H9 (cell line): ENCODE results near the gene MLLT3. TPM values are rescaled to one million over a fixed set of nuclear protein-coding genes. Genes with fewer than 3 reads are reported as not detected.

ENCODE experiments used
- DNase-seq: peaks from one replicate; pipeline ENCODE4 v3.0.0-alpha.2; 2017
- H2AFZ ChIP-seq: one replicate; pipeline ENCODE4 v1.6.1; 2013; ENCODE audit warnings: mild to moderate bottlenecking, low read length, control low read depth, moderate library complexity
- H2AK5ac ChIP-seq: 2 replicates; pipeline ENCODE4 v1.6.1; 2013; ENCODE audit warnings: low read length, control low read depth, mixed read lengths; ENCODE audit not compliant: insufficient read length
- H2BK120ac ChIP-seq: one replicate; pipeline ENCODE4 v1.6.1; 2013; ENCODE audit warnings: low read depth, mild to moderate bottlenecking, low read length, control low read depth, inconsistent platforms; ENCODE audit not compliant: poor library complexity, severe bottlenecking
- H2BK12ac ChIP-seq: 2 replicates; pipeline ENCODE4 v1.6.1; 2013; ENCODE audit warnings: low read length, control low read depth, mixed read lengths, low read depth; ENCODE audit not compliant: insufficient read length
- H2BK15ac ChIP-seq: 2 replicates; pipeline ENCODE4 v1.6.1; 2013; ENCODE audit warnings: low read depth, low read length, control low read depth
- H2BK20ac ChIP-seq: one replicate; pipeline ENCODE4 v1.6.1; 2013; ENCODE audit warnings: low read depth, mild to moderate bottlenecking, low read length, control low read depth, inconsistent platforms; ENCODE audit not compliant: poor library complexity, severe bottlenecking
- H2BK5ac ChIP-seq: 2 replicates; pipeline ENCODE4 v1.6.1; 2013; ENCODE audit warnings: low read length, control low read depth, mixed read lengths; ENCODE audit not compliant: insufficient read length
- H3K14ac ChIP-seq: 2 replicates; pipeline ENCODE4 v1.6.1; 2013; ENCODE audit warnings: low read length, control low read depth; ENCODE audit not compliant: insufficient read depth
- H3K18ac ChIP-seq: 2 replicates; pipeline ENCODE4 v1.6.1; 2013; ENCODE audit warnings: low read depth, mild to moderate bottlenecking, mixed read lengths, low read length, control low read depth; ENCODE audit not compliant: insufficient read length
- H3K23ac ChIP-seq: 2 replicates; pipeline ENCODE4 v1.6.1; 2013; ENCODE audit warnings: low read length, control low read depth, mixed read lengths, low read depth; ENCODE audit not compliant: insufficient read length
- H3K23me2 ChIP-seq: 2 replicates; pipeline ENCODE4 v1.6.1; 2013; ENCODE audit warnings: low read depth, mild to moderate bottlenecking, mixed read lengths, low read length, control low read depth; ENCODE audit not compliant: insufficient read length, poor library complexity, severe bottlenecking
- H3K27ac ChIP-seq: 2 replicates; pipeline ENCODE4 v1.5.1; 2013; ENCODE audit warnings: low read length, control low read depth, mixed read lengths, low read depth; ENCODE audit not compliant: insufficient read length
- H3K27me3 ChIP-seq: 2 replicates; pipeline ENCODE4 v1.6.1; 2013; ENCODE audit warnings: low read length, control low read depth, inconsistent platforms; ENCODE audit not compliant: insufficient read depth
- H3K4ac ChIP-seq: 2 replicates; pipeline ENCODE4 v1.6.1; 2013; ENCODE audit warnings: low read depth, mild to moderate bottlenecking, control low read depth, inconsistent platforms, low read length, moderate library complexity
- H3K4me1 ChIP-seq: 2 replicates; pipeline ENCODE4 v1.6.1; 2013; ENCODE audit warnings: low read length, control low read depth, inconsistent platforms; ENCODE audit not compliant: insufficient read depth
- H3K4me2 ChIP-seq: 2 replicates; pipeline ENCODE4 v1.6.1; 2013; ENCODE audit warnings: low read length, control low read depth, mixed read lengths; ENCODE audit not compliant: insufficient read length, insufficient read depth
- H3K56ac ChIP-seq: 2 replicates; pipeline ENCODE4 v1.6.1; 2013; ENCODE audit warnings: low read depth, mild to moderate bottlenecking, mixed read lengths, low read length, control low read depth; ENCODE audit not compliant: insufficient read length
- H3K79me1 ChIP-seq: 2 replicates; pipeline ENCODE4 v1.6.1; 2013; ENCODE audit warnings: low read depth, mild to moderate bottlenecking, moderate library complexity, low read length, control low read depth, inconsistent platforms; ENCODE audit not compliant: insufficient read depth, poor library complexity, severe bottlenecking
- H3K79me2 ChIP-seq: 2 replicates; pipeline ENCODE4 v1.6.1; 2013; ENCODE audit warnings: low read length, control low read depth, inconsistent platforms; ENCODE audit not compliant: insufficient read depth
- H3K9ac ChIP-seq: 2 replicates; pipeline ENCODE4 v1.6.1; 2013; ENCODE audit warnings: low read length, control low read depth, mixed read lengths; ENCODE audit not compliant: insufficient read length; ENCODE audit errors: extremely low read depth
- H3K9me3 ChIP-seq: one replicate; pipeline ENCODE4 v1.6.1; 2013; ENCODE audit warnings: low read depth, low read length, inconsistent platforms; ENCODE audit not compliant: control insufficient read depth
- H3T11ph ChIP-seq: one replicate; pipeline ENCODE4 v1.6.1; 2013; ENCODE audit warnings: mild to moderate bottlenecking, low read length, control low read depth, inconsistent platforms
- H4K20me1 ChIP-seq: one replicate; pipeline ENCODE4 v1.6.1; 2013; ENCODE audit not compliant: control insufficient read depth, insufficient read length, insufficient read depth
- H4K5ac ChIP-seq: 2 replicates; pipeline ENCODE4 v1.6.1; 2013; ENCODE audit warnings: low read depth, mild to moderate bottlenecking, mixed read lengths, low read length, control low read depth; ENCODE audit not compliant: insufficient read length
- H4K8ac ChIP-seq: replicated peaks from 2 replicates; pipeline ENCODE4 v1.6.1; 2013; ENCODE audit warnings: low read length, control low read depth, mixed read lengths, low read depth; ENCODE audit not compliant: insufficient read length
- H4K91ac ChIP-seq: 2 replicates; pipeline ENCODE4 v1.6.1; 2013; ENCODE audit warnings: low read depth, mild to moderate bottlenecking, moderate library complexity, mixed read lengths, low read length, control low read depth; ENCODE audit not compliant: insufficient read length
- H3K27ac Mint-ChIP-seq, 3 experiments: 2 replicates in 2 of 3; 3 replicates in 1 of 3; pipeline ENCODE4 v1.8.0; 2020 to 2021; ENCODE audit warnings: mixed read lengths in 3 of 3, mild to moderate bottlenecking in 1 of 3, moderate library complexity in 1 of 3
- H3K27me3 Mint-ChIP-seq: 2 replicates; pipeline ENCODE4 v1.8.0; 2021; ENCODE audit warnings: low read depth, mild to moderate bottlenecking, moderate library complexity, mixed read lengths
- H3K36me3 Mint-ChIP-seq, 3 experiments: 2 replicates in 2 of 3; 3 replicates in 1 of 3; pipeline ENCODE4 v1.8.0; 2020 to 2021; ENCODE audit warnings: low read depth in 3 of 3, mixed read lengths in 3 of 3; ENCODE audit not compliant: insufficient read depth in 1 of 3
- H3K4me1 Mint-ChIP-seq, 2 experiments: 2 replicates each; pipeline ENCODE4 v1.8.0; 2020; ENCODE audit warnings: mixed read lengths in 2 of 2
- H3K4me3 Mint-ChIP-seq, 2 experiments: 2 replicates in 1 of 2; 3 replicates in 1 of 2; pipeline ENCODE4 v1.8.0; 2020 to 2021; ENCODE audit warnings: mild to moderate bottlenecking in 2 of 2, mixed read lengths in 2 of 2, moderate library complexity in 1 of 2
- H3K9me3 Mint-ChIP-seq, 2 experiments: 2 replicates in 1 of 2; 3 replicates in 1 of 2; pipeline ENCODE4 v1.8.0; 2020; ENCODE audit warnings: mild to moderate bottlenecking in 2 of 2, mixed read lengths in 2 of 2, moderate library complexity in 1 of 2
- CTCF ChIP-seq: fragments of 200-600 bp; sonication (generic); conservative IDR thresholded peaks from 3 replicates; pipeline ENCODE4 v1.8.0; 2021; ENCODE audit warnings: antibody characterized with exemption, mild to moderate bottlenecking
- WGBS: extraction: QIAGEN DNeasy Blood & Tissue Kit; methylation state at CpG from one replicate; pipeline ENCODE4 v1.1.7; 2013; ENCODE audit warnings: missing lambda C conversion rate, low lambda C conversion rate, mixed read lengths; ENCODE audit not compliant: insufficient read length; ENCODE audit errors: extremely low coverage; 5-methylcytosine and 5-hydroxymethylcytosine counted together
- total RNA-seq: library from RNA; stranded (reverse); gene quantifications from 2 replicates; pipeline ENCODE4 v1.2.1, GENCODE V29; 2021

Gene MLLT3
- total RNA-seq, 1 experiment from 2014 or later = 3.9 TPM

DNA sequence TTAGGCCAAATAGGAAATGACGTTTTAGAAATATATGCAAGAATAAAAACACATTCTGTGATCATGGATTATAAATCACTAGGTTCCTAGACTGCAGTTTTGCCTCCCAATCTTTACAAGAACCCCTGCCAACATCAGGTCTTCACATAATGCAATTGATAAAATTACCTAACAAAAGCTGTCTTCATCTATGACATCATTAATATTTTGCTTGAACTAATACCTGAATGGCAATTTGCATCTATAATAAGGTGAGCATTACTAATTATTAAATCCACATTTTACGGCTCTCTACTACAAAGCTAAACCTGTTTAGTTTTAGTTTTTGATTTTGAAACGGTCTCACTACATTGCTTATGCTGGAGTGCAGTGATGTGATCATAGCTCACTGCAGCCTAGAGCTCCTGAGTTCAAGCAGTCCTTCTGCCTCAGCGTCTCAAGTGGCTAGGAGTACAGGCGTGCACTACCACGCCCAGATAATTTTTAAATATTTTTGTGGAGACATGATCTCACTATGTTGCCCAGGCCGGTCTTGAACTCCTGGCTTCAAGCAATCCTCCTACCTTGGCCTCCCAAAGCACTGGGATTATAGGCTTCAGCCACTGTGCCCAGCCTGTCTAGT is 218.0 kb downstream of the MLLT3 start:
- H3K4me1 Mint-ChIP-seq = peaks cover 12% of the 10 kb centered on the region in 2 experiments
- Histone ChIP-seq H2BK5ac (no peak overlapping the region), H3K23ac (no peak overlapping the region), H3K27ac (no peak overlapping the region), H4K8ac (no peak overlapping the region), H4K20me1 (no peaks in the 10 kb centered on the region), H2BK12ac (no peak overlapping the region), H3K14ac (no peak overlapping the region), H3T11ph (no peak overlapping the region), H4K91ac (no peak overlapping the region), H2BK15ac (no peak overlapping the region), H3K9me3 (no peaks in the 10 kb centered on the region), H3K18ac (no peak overlapping the region), H3K79me1 (no peaks in the 10 kb centered on the region), H3K23me2 (no peaks in the 10 kb centered on the region), H2AK5ac (no peak overlapping the region), H2AFZ (no peak overlapping the region), H3K27me3 (no peaks in the 10 kb centered on the region), H2BK20ac (no peak overlapping the region), H3K9ac (no peak overlapping the region), H3K4me2 (no peak overlapping the region), H3K4ac (no peak overlapping the region), H3K4me1 (0 out of 2 replicates have a peak, but pooled peaks cover 2% of the 10 kb centered on the region), H2BK120ac (no peak overlapping the region), H3K79me2 (no peaks in the 10 kb centered on the region), H3K56ac (no peak overlapping the region), H4K5ac (no peak overlapping the region)
- no peak for TF ChIP-seq CTCF
- no peak overlapping the region for H3K4me3 Mint-ChIP-seq
- no peaks in the 10 kb centered on the region for H3K36me3 Mint-ChIP-seq
- H3K9me3 Mint-ChIP-seq = no peaks in the 10 kb centered on the region
- H3K27ac Mint-ChIP-seq = no peak overlapping the region
- WGBS = no CpG with 5 or more reads among the region's 7 CpGs
- H3K27me3 Mint-ChIP-seq = no peaks in the 10 kb centered on the region
- no peak for DNase-seq
